Ectodermal cell (in vitro differentiated cells): ENCODE data around the gene FEZ2.

ENCODE experiments used
- H3K27ac ChIP-seq: 2 replicates; pipeline ENCODE4 v1.7.0; 2013; ENCODE audit warnings: mild to moderate bottlenecking, low read depth, low read length; ENCODE audit not compliant: insufficient read depth, poor library complexity, severe bottlenecking
- H3K27me3 ChIP-seq: 2 replicates; pipeline ENCODE4 v1.7.0; 2013; ENCODE audit warnings: mild to moderate bottlenecking, low read length; ENCODE audit not compliant: insufficient read depth, control insufficient read depth, poor library complexity, severe bottlenecking
- H3K36me3 ChIP-seq: one replicate; pipeline ENCODE4 v1.7.0; 2013; ENCODE audit warnings: low read length; ENCODE audit not compliant: control insufficient read depth, insufficient read depth
- H3K4me1 ChIP-seq: one replicate; pipeline ENCODE4 v1.7.0; 2013; ENCODE audit warnings: low read length; ENCODE audit not compliant: control insufficient read depth, insufficient read depth
- H3K4me3 ChIP-seq: 2 replicates; pipeline ENCODE4 v1.7.0; 2013; ENCODE audit warnings: low read depth, low read length, control low read depth; ENCODE audit not compliant: insufficient read depth
- H3K9me3 ChIP-seq: 2 replicates; pipeline ENCODE4 v1.7.0; 2013; ENCODE audit warnings: mild to moderate bottlenecking, low read length, moderate library complexity; ENCODE audit not compliant: control insufficient read depth
- WGBS, 2 experiments: methylation state at CpG; one replicate each; pipeline ENCODE4 v1.1.7; 2013; ENCODE audit warnings: missing lambda C conversion rate in 2 of 2; 5-methylcytosine and 5-hydroxymethylcytosine counted together

The FEZ2 gene

GRCh38 chr2:36550006-36550405 is 48.0 kb downstream of the FEZ2 start:
- Histone ChIP-seq H3K36me3 (peaks cover 14% of the 10 kb centered on the region), H3K4me1 (no peaks in the 10 kb centered on the region), H3K4me3 (no peak overlapping the region), H3K27me3 (no peaks in the 10 kb centered on the region), H3K27ac (no peak overlapping the region), H3K9me3 (no peaks in the 10 kb centered on the region)
- WGBS, 2 experiments, result 93 to 96% methylated on average over 4 to 5 of the region's 5 CpGs

- Histone ChIP-seq H3K27me3 (no peaks in the 10 kb centered on the region), H3K36me3 (peaks cover 14% of the 10 kb centered on the region), H3K4me3 (no peak overlapping the region), H3K9me3 (no peaks in the 10 kb centered on the region), H3K4me1 (no peaks in the 10 kb centered on the region), H3K27ac (no peak overlapping the region)
- WGBS, 2 experiments, result 88 to 95% methylated on average over 7 of the region's 7 CpGs
These were observed 48.8 kb downstream of the FEZ2 start for GRCh38 chr2:36549165-36549574.

GRCh38 chr2:36547906-36548305 is 50.1 kb downstream of the FEZ2 start:
- Histone ChIP-seq H3K4me1 (no peaks in the 10 kb centered on the region), H3K9me3 (no peaks in the 10 kb centered on the region), H3K27me3 (no peaks in the 10 kb centered on the region), H3K36me3 (peaks cover 10% of the 10 kb centered on the region), H3K4me3 (no peak overlapping the region), H3K27ac (no peak overlapping the region)
- 98 to 100% methylated on average over 3 of the region's 3 CpGs for WGBS, 2 experiments

GRCh38 chr2:36545871-36546416 is 52.0 kb downstream of the FEZ2 start:
- Histone ChIP-seq H3K4me3 (no peak overlapping the region), H3K27me3 (no peaks in the 10 kb centered on the region), H3K36me3 (no peaks in the 10 kb centered on the region), H3K27ac (no peak overlapping the region), H3K9me3 (no peaks in the 10 kb centered on the region), H3K4me1 (no peaks in the 10 kb centered on the region)
- WGBS, 2 experiments, result 0% methylated on average over 1 of the region's 1 CpG; no CpG with 5 or more reads in 1 of the 2 experiments

GRCh38 chr2:36544638-36545338 is 53.2 kb downstream of the FEZ2 start:
- Histone ChIP-seq H3K27ac (no peak overlapping the region), H3K4me3 (no peak overlapping the region), H3K27me3 (no peaks in the 10 kb centered on the region), H3K36me3 (no peaks in the 10 kb centered on the region), H3K4me1 (no peaks in the 10 kb centered on the region), H3K9me3 (no peaks in the 10 kb centered on the region)
- WGBS, 2 experiments, result 95 to 97% methylated on average over 6 of the region's 6 CpGs

GRCh38 chr2:36541891-36542595 is 55.9 kb downstream of the FEZ2 start:
- Histone ChIP-seq H3K27ac (no peak overlapping the region), H3K4me3 (no peak overlapping the region), H3K4me1 (no peaks in the 10 kb centered on the region), H3K9me3 (no peaks in the 10 kb centered on the region), H3K36me3 (no peaks in the 10 kb centered on the region), H3K27me3 (no peaks in the 10 kb centered on the region)
- WGBS, 2 experiments, result 92 to 96% methylated on average over 4 of the region's 4 CpGs

- WGBS, 2 experiments, result 91 to 92% methylated on average over 11 of the region's 11 CpGs
- Histone ChIP-seq H3K36me3 (no peaks in the 10 kb centered on the region), H3K4me3 (no peak overlapping the region), H3K4me1 (no peaks in the 10 kb centered on the region), H3K27me3 (no peaks in the 10 kb centered on the region), H3K9me3 (no peaks in the 10 kb centered on the region), H3K27ac (no peak overlapping the region)
These were observed 56.8 kb downstream of the FEZ2 start for GRCh38 chr2:36540986-36541754.

- Histone ChIP-seq H3K4me3 (no peak overlapping the region), H3K4me1 (no peaks in the 10 kb centered on the region), H3K27ac (no peak overlapping the region), H3K9me3 (no peaks in the 10 kb centered on the region), H3K36me3 (no peaks in the 10 kb centered on the region), H3K27me3 (no peaks in the 10 kb centered on the region)
- 97% methylated on average over 7 of the region's 7 CpGs for WGBS, 2 experiments
These were observed 58.3 kb downstream of the FEZ2 start for GRCh38 chr2:36539631-36540030.

- Histone ChIP-seq H3K4me3 (no peak overlapping the region), H3K27ac (no peak overlapping the region), H3K4me1 (no peaks in the 10 kb centered on the region), H3K27me3 (no peaks in the 10 kb centered on the region), H3K9me3 (no peaks in the 10 kb centered on the region), H3K36me3 (no peaks in the 10 kb centered on the region)
- 94 to 96% methylated on average over 5 of the region's 5 CpGs for WGBS, 2 experiments
These were observed 59.6 kb downstream of the FEZ2 start for GRCh38 chr2:36538335-36538734.

GRCh38 chr2:36536776-36537175 is 61.2 kb downstream of the FEZ2 start:
- H3K4me1 ChIP-seq, result no peaks in the 10 kb centered on the region
- no peak overlapping the region for H3K27ac ChIP-seq
- H3K9me3 ChIP-seq, result no peaks in the 10 kb centered on the region
- H3K36me3 ChIP-seq, result no peaks in the 10 kb centered on the region
- 91 to 100% methylated on average over 3 of the region's 3 CpGs for WGBS, 2 experiments
- no peak overlapping the region for H3K4me3 ChIP-seq
- H3K27me3 ChIP-seq, result no peaks in the 10 kb centered on the region
